ENCODE data around the gene GRID2IP. TPM values are rescaled to one million over a fixed set of nuclear protein-coding genes. Genes with fewer than 3 reads are reported as not detected.

GRID2IP gene
- total and polyA plus RNA-seq, 2 donors (not counting 1 experiment from before 2014, with no cell fraction given) = 0.72 to 1.7 TPM

GRCh38 chr7:6576024-6576866 is 25.0 kb upstream of the GRID2IP start:
- H3K9ac ChIP-seq (ENCODE audit: low read length) = peak overlapping the region; percentile 48
- CTCF ChIA-PET = interaction anchor here (0.7 to 1.8 kb wide), 7 partner anchors 13 to 91 kb away, joined by 3 to 11 read pairs (median 4); partner anchors contain the start of gene INTS15
- H3K79me2 ChIP-seq (ENCODE audit: control insufficient read depth, insufficient read depth, low read length) = no peaks in the 10 kb centered on the region
- H3K27ac ChIP-seq (ENCODE audit: low read length in 2 of 2) = peak overlapping the region; percentile 18 to 49
- H3K4me1 ChIP-seq (ENCODE audit: control insufficient read depth in 2 of 2, insufficient read depth in 2 of 2, low read length in 2 of 2) = peaks cover 0 to 20% of the 10 kb centered on the region in 2 donors
- intact Hi-C loops (cut with micrococcal nuclease) = loop anchor here (2.0 to 5.0 kb wide), 2 partner anchors 45 to 131 kb away; partner anchors contain the start of gene ZNF12
- H3K4me3 Mint-ChIP-seq = peak overlapping the region; percentile 70
- peak overlapping the region; percentile 40 for H2AFZ ChIP-seq (ENCODE audit: insufficient read depth, low read depth, low read length, poor library complexity, severe bottlenecking)
- peaks cover 22% of the 10 kb centered on the region for H3K4me1 Mint-ChIP-seq
- peak overlapping the region; percentile 65 for H3K27ac Mint-ChIP-seq
- peaks cover 0 to 4% (median 0%) of the 10 kb centered on the region in 4 experiments for H3K27me3 ChIP-seq (replicated peaks in 1 of 4; ENCODE audit: control extremely low read depth in 1 of 4, control insufficient read depth in 3 of 4, insufficient read depth in 4 of 4, low read length in 3 of 4)
- H3K9me3 ChIP-seq (ENCODE audit: control extremely low read depth in 1 of 3, control insufficient read depth in 2 of 3, insufficient read depth in 1 of 3, low read length in 2 of 3) = no peaks in the 10 kb centered on the region
- 84% methylated on average over 7 of the region's 14 CpGs for WGBS (ENCODE audit: insufficient coverage)
- no peaks in the 10 kb centered on the region for H4K20me1 ChIP-seq (ENCODE audit: control insufficient read depth, insufficient read depth, low read length, poor library complexity, severe bottlenecking)
- peaks cover 0 to 9% of the 10 kb centered on the region in 2 experiments for H3K36me3 ChIP-seq (replicated peaks in 1 of 2; ENCODE audit: control extremely low read depth in 1 of 2, control insufficient read depth in 1 of 2, extremely low read depth in 1 of 2, insufficient read depth in 2 of 2, low read length in 1 of 2)
- ATAC-seq (ENCODE audit: low read depth) (no peak), DNase-seq (no peak)
- H3K4me2 ChIP-seq (replicated peaks; ENCODE audit: low read depth, low read length, poor library complexity, severe bottlenecking) = peak overlapping the region; percentile 92
- TF ChIP-seq CTCF (IDR thresholded peaks at IDR 0.05) = no peak
- POLR2A ChIA-PET = interaction anchor here (1.5 kb wide), 1 partner anchor 14 kb away, joined by 6 read pairs; no protein-coding TSS in a partner anchor
- H3K27me3 Mint-ChIP-seq = peaks cover 5% of the 10 kb centered on the region
- peak overlapping the region in 4 of 5 experiments; percentile 74 to 78 (median 76) for H3K4me3 ChIP-seq (ENCODE audit: control extremely low read depth in 1 of 5, extremely low read depth in 1 of 5, insufficient read depth in 1 of 5, low read depth in 2 of 5, low read length in 4 of 5)
- H3K9me3 Mint-ChIP-seq (ENCODE audit: insufficient read depth) = no peaks in the 10 kb centered on the region

All from B cell (primary cell).